ENCODE data around the gene HOXC10.

Gene HOXC10

GRCh38 chr12:54029529-54030441, 44.8 kb downstream of the HOXC10 start:
- no peak for DNase-seq (ENCODE audit: low read depth, low spot score)

- DNase-seq (ENCODE audit: low read depth, low spot score), result no peak
These were observed 45.5 kb downstream of the HOXC10 start for GRCh38 chr12:54030442-54030801.

GRCh38 chr12:54030889-54031471, 46.0 kb downstream of the HOXC10 start:
- no peak for DNase-seq (ENCODE audit: low read depth, low spot score)

GRCh38 chr12:54031480-54031879, 46.5 kb downstream of the HOXC10 start:
- no peak for DNase-seq (ENCODE audit: low read depth, low spot score)

GRCh38 chr12:54032086-54032619, 47.2 kb downstream of the HOXC10 start:
- no peak for DNase-seq (ENCODE audit: low read depth, low spot score)

- no peak for DNase-seq (ENCODE audit: low read depth, low spot score)
These were observed 47.7 kb downstream of the HOXC10 start, which contains the start of gene HOXC5 for GRCh38 chr12:54032627-54033100. TSS of gene HOXC5 (plus strand) at chr12:54033050. CDS start at chr12:54033123, 73 bp downstream.

DNA sequence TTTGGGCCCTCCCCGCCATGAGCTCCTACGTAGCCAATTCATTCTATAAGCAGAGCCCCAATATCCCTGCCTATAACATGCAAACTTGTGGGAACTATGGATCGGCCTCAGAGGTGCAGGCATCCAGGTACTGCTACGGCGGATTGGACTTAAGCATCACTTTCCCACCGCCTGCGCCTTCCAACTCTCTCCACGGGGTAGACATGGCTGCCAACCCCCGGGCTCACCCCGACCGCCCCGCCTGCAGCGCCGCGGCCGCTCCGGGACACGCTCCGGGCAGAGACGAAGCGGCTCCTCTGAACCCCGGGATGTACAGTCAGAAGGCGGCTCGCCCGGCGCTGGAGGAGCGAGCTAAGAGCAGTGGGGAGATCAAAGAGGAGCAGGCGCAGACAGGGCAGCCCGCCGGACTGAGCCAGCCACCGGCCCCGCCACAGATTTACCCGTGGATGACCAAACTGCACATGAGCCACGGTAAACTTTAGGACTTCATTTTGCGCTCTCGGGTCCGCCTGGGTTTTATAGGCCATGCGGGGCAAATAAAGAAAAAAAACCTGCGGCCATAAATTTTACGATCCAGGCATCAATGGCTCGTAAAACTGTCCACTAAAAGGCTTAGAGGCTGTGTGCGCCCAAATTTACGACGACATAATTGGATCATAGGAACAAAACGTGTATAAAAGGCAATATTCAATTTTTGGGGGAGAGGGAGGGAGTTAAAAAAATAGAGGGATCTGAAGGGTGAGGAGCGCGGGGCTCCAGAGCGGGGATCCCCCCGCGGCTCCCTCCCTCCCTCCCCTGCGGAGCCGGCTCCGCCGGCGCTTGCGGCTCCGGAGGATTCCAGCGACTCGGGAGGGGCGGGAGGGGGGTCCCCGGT, 48.4 kb downstream of the HOXC10 start:
- DNase-seq (ENCODE audit: low read depth, low spot score), result no peak

DNA sequence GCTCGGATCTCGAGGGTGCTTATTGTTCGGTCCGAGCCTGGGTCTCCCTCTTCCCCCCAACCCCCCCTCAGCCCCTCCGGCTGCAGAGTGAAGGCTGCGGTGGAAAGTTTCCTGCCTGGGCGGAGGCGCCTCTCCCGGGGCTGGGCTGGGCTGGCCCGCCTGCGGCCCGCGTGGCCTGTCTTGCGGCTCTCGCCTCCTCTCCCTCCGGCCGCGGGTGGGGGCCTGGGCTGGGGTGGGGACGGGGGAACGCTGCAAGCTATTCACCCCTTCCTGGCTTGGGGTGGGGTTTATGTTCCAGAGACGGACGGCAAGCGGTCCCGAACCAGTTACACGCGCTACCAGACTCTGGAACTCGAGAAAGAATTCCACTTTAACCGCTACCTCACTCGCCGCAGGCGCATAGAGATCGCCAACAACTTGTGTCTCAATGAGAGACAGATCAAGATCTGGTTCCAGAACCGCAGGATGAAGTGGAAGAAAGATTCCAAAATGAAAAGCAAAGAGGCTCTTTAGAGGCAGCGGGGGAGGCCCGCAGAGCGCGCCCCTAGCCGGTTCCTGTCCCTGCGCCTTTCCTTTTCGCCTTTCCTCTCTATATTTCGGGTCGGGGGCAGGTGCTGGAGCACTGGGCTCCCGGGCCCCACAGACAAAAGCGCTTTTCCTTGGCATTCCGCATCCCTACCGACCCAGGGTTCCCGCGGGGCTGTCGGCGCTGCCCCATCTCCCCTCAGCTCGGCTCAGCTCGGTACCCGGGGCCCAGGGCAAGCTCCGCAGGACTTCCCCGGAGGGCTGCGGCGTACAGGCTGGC, 49.2 kb downstream of the HOXC10 start:
- no peak for DNase-seq (ENCODE audit: low read depth, low spot score)

- DNase-seq (ENCODE audit: low read depth, low spot score), result no peak
These were observed 49.9 kb downstream of the HOXC10 start for GRCh38 chr12:54034785-54035310.

- no peak for DNase-seq (ENCODE audit: low read depth, low spot score)
These were observed 50.8 kb downstream of the HOXC10 start for GRCh38 chr12:54035568-54036264.

- no peak for DNase-seq (ENCODE audit: low read depth, low spot score)
These were observed 51.8 kb downstream of the HOXC10 start for GRCh38 chr12:54036620-54037359.

GRCh38 chr12:54037360-54038283, 52.7 kb downstream of the HOXC10 start:
- no peak for DNase-seq (ENCODE audit: low read depth, low spot score)

GRCh38 chr12:54038284-54038870, 53.4 kb downstream of the HOXC10 start:
- no peak for DNase-seq (ENCODE audit: low read depth, low spot score)

DNA sequence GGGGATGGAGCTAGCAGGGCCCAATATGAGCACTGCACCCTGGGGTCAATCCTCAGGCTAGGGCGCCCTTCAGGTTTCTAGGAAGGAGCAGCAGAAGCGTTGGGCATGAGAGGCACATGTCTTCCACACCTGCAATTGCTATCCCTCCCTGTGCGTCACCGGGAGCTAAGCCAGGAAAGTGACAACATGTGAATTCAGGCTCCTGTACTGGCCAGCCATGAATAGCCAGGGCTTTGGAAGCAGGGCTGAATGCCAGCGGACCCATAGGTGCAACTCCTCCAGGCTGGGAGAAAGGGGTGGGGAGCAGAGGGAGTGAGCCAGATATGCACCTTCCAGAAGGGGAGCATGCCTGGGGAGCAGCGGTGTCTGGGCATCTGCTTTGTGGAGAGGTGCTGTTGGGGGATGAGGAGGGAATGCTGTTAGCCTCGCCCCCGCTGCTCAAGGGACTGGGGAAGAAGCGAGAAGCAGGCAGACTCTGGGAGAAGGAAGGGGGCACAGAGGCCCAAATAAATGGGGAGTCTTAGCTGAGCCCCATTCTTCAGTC, 54.0 kb downstream of the HOXC10 start:
- no peak for DNase-seq (ENCODE audit: low read depth, low spot score)

GRCh38 chr12:54039417-54040147, 54.6 kb downstream of the HOXC10 start:
- no peak for DNase-seq (ENCODE audit: low read depth, low spot score)

Data from brain pericyte (primary cell).